HG03565 (cell line): Measurements from ENCODE around the gene YIF1B.
"Not testable (repeated sequence)": the region's sequence is repeated elsewhere in the genome, so short reads cannot be mapped to it uniquely, and the experiment has no call there.

Experiments used
- ATAC-seq: cut with Tn5 transposase; IDR thresholded peaks from one replicate; pipeline ENCODE4 v1.9.1; 2021; ENCODE audit warnings: mild to moderate bottlenecking, moderate library complexity; ENCODE audit not compliant: unreplicated experiment

The YIF1B gene

GRCh38 chr19:38277969-38278680 is 37.6 kb downstream of the YIF1B start:
- ATAC-seq: no peak

GRCh38 chr19:38277549-38277948 is 38.2 kb downstream of the YIF1B start:
- no peak for ATAC-seq

- ATAC-seq: no peak
Observed at GRCh38 chr19:38276942-38277517, 38.7 kb downstream of the YIF1B start.

GRCh38 chr19:38274739-38275138 is 41.0 kb downstream of the YIF1B start:
- no peak for ATAC-seq

- no peak for ATAC-seq
Observed at GRCh38 chr19:38273499-38273898, 42.2 kb downstream of the YIF1B start.

- ATAC-seq: no peak
Observed at GRCh38 chr19:38270587-38271167, 45.1 kb downstream of the YIF1B start.

GRCh38 chr19:38268539-38268938 is 47.2 kb downstream of the YIF1B start:
- no peak for ATAC-seq

GRCh38 chr19:38267761-38268483 is 47.8 kb downstream of the YIF1B start:
- ATAC-seq: no peak

GRCh38 chr19:38266981-38267597 is 48.7 kb downstream of the YIF1B start:
- ATAC-seq: no peak

GRCh38 chr19:38265921-38266429 is 49.8 kb downstream of the YIF1B start:
- ATAC-seq: no peak

- no peak for ATAC-seq
Observed at GRCh38 chr19:38265213-38265861, 50.4 kb downstream of the YIF1B start.

- peak; percentile 45 for ATAC-seq
Observed at GRCh38 chr19:38264486-38265212, 51.1 kb downstream of the YIF1B start, which contains the start of gene SPINT2. TSS of gene SPINT2 (plus strand) at chr19:38264573. CDS start at chr19:38264893, 320 bp downstream.

GRCh38 chr19:38263689-38264485 is 51.9 kb downstream of the YIF1B start:
- ATAC-seq: no peak

GRCh38 chr19:38262585-38263268 is 53.0 kb downstream of the YIF1B start:
- ATAC-seq: no peak

GRCh38 chr19:38261942-38262341 is 53.8 kb downstream of the YIF1B start:
- not testable (repeated sequence) for ATAC-seq

GRCh38 chr19:38255383-38256014 is 60.2 kb downstream of the YIF1B start:
- ATAC-seq: no peak

GRCh38 chr19:38253788-38254187 is 62.0 kb downstream of the YIF1B start:
- no peak for ATAC-seq
